ENCODE results near the gene ZNF19. TPM values are rescaled to one million over a fixed set of nuclear protein-coding genes. Genes with fewer than 3 reads are reported as not detected.
A peak's percentile ranks its signal among the peaks of the same experiment; 100 is the strongest.

The ZNF19 gene
- total RNA-seq, 1 experiment from 2014 or later, result 5.4 TPM

- peak; percentile 36; the same call in 1 of the 2 replicates for ATAC-seq
- POLR2A ChIA-PET, result no interaction called here
These were observed 25.9 kb upstream of the ZNF19 start for GRCh38 chr16:71515026-71515425.

More at GRCh38 chr16:71515026-71515425, 25.9 kb upstream of the ZNF19 start:
- no peak for DNase-seq (ENCODE audit: low read depth, low spot score)
- H3K4me3 ChIP-seq (replicated peaks in 1 of 2; ENCODE audit: low read depth in 1 of 2, low read length in 2 of 2), result no peak overlapping the region
- ChIA-PET RAD21 (ENCODE audit: low non-redundant PET in 1 of 2, low total read pairs in 2 of 2, uncharacterized antibody in 2 of 2, unreplicated experiment in 2 of 2) (no interaction called here), CTCF (no interaction called here)
- BruUV-seq (replicated peaks), result no TSS peak
- H3K9me2 ChIP-seq (ENCODE audit: insufficient read depth), result no peaks in the 10 kb centered on the region
- no peak overlapping the region for H2AFZ ChIP-seq (ENCODE audit: low read depth, low read length, poor library complexity, severe bottlenecking)
- TF ChIP-seq CEBPB (IDR thresholded peaks at IDR 0.05; ENCODE audit: low read depth) (peak; percentile 59; the same call in 1 of the 2 replicates), SP1 (IDR thresholded peaks at IDR 0.05; ENCODE audit: low read depth) (peak; percentile 70; the same call in 1 of the 2 replicates), JUND (IDR thresholded peaks at IDR 0.05) (peak; percentile 53), EZH2phosphoT487 (IDR thresholded peaks at IDR 0.05; ENCODE audit: borderline replicate concordance) (no peak), EZH2 (IDR thresholded peaks at IDR 0.05) (no peak), CTCF (IDR thresholded peaks at IDR 0.05 in 2 of 3, conservative IDR thresholded peaks at IDR 0.05 in 1 of 3; ENCODE audit: borderline replicate concordance in 1 of 3, insufficient read depth in 1 of 3, low read depth in 2 of 3, low read length in 2 of 3) (no peak), ZBTB33 (IDR thresholded peaks at IDR 0.05; ENCODE audit: extremely low read depth, insufficient replicate concordance, low read length) (no peak), MAX (IDR thresholded peaks at IDR 0.05) (0 out of 2 replicates have a peak, but pooled peaks have one; percentile 12), EGR1 (IDR thresholded peaks at IDR 0.05; ENCODE audit: low read depth) (no peak), TCF7L2 (IDR thresholded peaks at IDR 0.05; ENCODE audit: borderline replicate concordance, extremely low read depth, insufficient read depth, insufficient read length) (no peak), ELF1 (IDR thresholded peaks at IDR 0.05; ENCODE audit: borderline replicate concordance, low read depth) (peak; percentile 35; the same call in 1 of the 2 replicates)
- no peak overlapping the region for H3K9ac ChIP-seq (ENCODE audit: low read length)
- H4K20me1 ChIP-seq (ENCODE audit: insufficient read depth), result no peaks in the 10 kb centered on the region
- intact Hi-C loops (cut with micrococcal nuclease), result no loop called here
- H3K9me3 ChIP-seq (ENCODE audit: control insufficient read depth in 1 of 2, insufficient read depth in 1 of 2, low read depth in 1 of 2, low read length in 2 of 2), result no peaks in the 10 kb centered on the region
- H3K27me3 ChIP-seq (ENCODE audit: insufficient read depth, low read length), result no peaks in the 10 kb centered on the region
- H3K36me3 ChIP-seq (ENCODE audit: control insufficient read depth in 1 of 2, insufficient read depth in 2 of 2, low read length in 2 of 2), result no peaks in the 10 kb centered on the region
- no peak overlapping the region for H3K27ac ChIP-seq (ENCODE audit: low read depth, low read length)
- peaks cover 0 to 31% of the 10 kb centered on the region in 2 experiments; a peak in 1 of 4 replicates for H3K4me1 ChIP-seq (ENCODE audit: control insufficient read depth in 1 of 2, insufficient read depth in 2 of 2, low read length in 2 of 2)
- H3K4me2 ChIP-seq (ENCODE audit: low read length), result peak overlapping the region; percentile 37; the same call in 1 of the 2 replicates
- no peaks in the 10 kb centered on the region for H3K79me2 ChIP-seq (ENCODE audit: insufficient read depth, low read length)
